KOPT-K1 (cell line): Measurements from ENCODE around the gene MXD4.

Experiments
- H3K27ac ChIP-seq: fragments of 200-600 bp; sonication (generic); 2 replicates; pipeline ENCODE4 v1.5.1; 2016; ENCODE audit warnings: antibody characterized with exemption, mild to moderate bottlenecking, low read depth, low read length; ENCODE audit not compliant: poor library complexity, severe bottlenecking
- H3K36me3 ChIP-seq: fragments of 200-600 bp; sonication (generic); 2 replicates; pipeline ENCODE4 v1.5.1; 2017; ENCODE audit warnings: antibody characterized with exemption, mild to moderate bottlenecking, low read length, moderate library complexity; ENCODE audit not compliant: insufficient read depth
- H3K9me3 ChIP-seq: fragments of 200-600 bp; sonication (generic); 2 replicates; pipeline ENCODE4 v1.5.1; 2017; ENCODE audit warnings: antibody characterized with exemption, low read length, mild to moderate bottlenecking; ENCODE audit not compliant: insufficient read depth, poor library complexity, severe bottlenecking

The MXD4 gene

GRCh38 chr4:2255501-2256155 lies 6.3 kb downstream of the MXD4 start:
- Histone ChIP-seq H3K36me3 (no peaks in the 10 kb centered on the region), H3K9me3 (no peaks in the 10 kb centered on the region), H3K27ac (no peak overlapping the region)

- Histone ChIP-seq H3K27ac (no peak overlapping the region), H3K9me3 (no peaks in the 10 kb centered on the region), H3K36me3 (no peaks in the 10 kb centered on the region)
Observed at GRCh38 chr4:2254665-2255500, 7.0 kb downstream of the MXD4 start.

- Histone ChIP-seq H3K27ac (no peak overlapping the region), H3K9me3 (no peaks in the 10 kb centered on the region), H3K36me3 (no peaks in the 10 kb centered on the region; the same call in 1 of the 2 replicates)
Observed at GRCh38 chr4:2253160-2254084, 8.5 kb downstream of the MXD4 start.

DNA sequence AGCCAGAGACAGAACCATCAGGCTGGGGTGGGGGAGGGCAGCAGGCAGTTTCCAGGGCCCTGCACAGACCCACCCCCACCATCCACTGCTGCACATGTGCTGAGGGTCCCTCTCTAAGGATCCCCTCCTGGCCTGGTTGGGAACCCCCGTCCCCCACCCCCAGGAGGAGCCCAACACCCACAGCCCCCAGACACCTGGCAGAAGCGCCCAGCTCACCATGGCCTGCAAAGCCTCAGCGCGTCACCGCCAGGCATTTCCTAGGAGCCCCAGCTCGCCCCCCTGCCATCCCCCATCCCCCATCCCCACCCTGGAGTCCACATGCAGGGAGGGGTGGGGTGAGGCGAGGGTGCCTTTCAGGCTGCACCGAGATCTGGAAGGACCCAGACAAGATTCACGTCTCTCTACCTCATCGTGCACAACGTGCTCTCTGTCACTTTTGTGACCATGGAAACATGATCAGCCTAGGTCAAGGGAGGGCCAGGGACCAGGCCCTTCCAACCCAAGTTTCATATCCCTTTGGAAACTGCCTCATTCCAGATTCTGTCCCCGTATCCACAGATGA lies 9.3 kb downstream of the MXD4 start:
- Histone ChIP-seq H3K27ac (no peak overlapping the region), H3K36me3 (no peaks in the 10 kb centered on the region; the same call in 1 of the 2 replicates)

GRCh38 chr4:2251795-2252529 lies 9.9 kb downstream of the MXD4 start:
- H3K36me3 ChIP-seq: no peaks in the 10 kb centered on the region; the same call in 1 of the 2 replicates
- no peak overlapping the region for H3K27ac ChIP-seq
- no peaks in the 10 kb centered on the region for H3K9me3 ChIP-seq

More for the DNA sequence above, 9.3 kb downstream of the MXD4 start:
- H3K9me3 ChIP-seq: no peaks in the 10 kb centered on the region

DNA sequence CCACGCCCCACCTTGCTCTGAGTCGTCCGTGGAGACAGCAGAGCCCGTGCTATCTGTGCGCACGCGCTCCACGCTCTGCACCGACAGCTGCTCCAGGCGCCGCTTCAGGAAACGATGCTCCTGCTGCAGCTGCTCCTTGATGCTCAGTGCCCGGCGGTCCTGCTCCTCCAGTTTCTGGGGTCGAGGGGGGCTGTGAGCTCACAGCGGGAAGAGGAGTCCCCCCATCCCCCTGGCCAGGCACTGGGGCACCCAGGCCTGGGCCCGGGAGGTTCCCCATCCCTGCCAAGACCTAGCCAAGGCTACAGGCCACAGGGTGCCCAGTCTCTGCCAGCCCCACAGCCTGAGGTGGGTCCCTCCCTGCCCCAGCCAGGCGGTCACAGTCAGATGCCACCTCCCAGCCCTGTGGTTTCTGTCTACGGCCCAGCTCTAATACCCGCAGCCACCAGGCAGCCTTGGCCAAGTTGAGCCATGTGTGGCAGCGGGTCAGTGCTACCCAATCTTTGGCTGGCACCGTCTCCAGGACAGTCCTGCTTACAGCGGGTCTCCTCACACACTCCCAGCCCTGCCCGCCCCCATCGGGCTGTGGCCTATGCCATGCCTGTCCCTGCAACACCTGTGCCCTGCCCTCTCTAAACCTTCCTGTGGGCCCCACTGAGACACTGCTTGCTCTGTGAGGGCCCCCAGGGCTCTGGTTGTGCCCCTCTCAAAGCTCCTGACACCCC lies 10.7 kb downstream of the MXD4 start:
- H3K9me3 ChIP-seq: no peaks in the 10 kb centered on the region
- no peaks in the 10 kb centered on the region; the same call in 1 of the 2 replicates for H3K36me3 ChIP-seq
- H3K27ac ChIP-seq: no peak overlapping the region

DNA sequence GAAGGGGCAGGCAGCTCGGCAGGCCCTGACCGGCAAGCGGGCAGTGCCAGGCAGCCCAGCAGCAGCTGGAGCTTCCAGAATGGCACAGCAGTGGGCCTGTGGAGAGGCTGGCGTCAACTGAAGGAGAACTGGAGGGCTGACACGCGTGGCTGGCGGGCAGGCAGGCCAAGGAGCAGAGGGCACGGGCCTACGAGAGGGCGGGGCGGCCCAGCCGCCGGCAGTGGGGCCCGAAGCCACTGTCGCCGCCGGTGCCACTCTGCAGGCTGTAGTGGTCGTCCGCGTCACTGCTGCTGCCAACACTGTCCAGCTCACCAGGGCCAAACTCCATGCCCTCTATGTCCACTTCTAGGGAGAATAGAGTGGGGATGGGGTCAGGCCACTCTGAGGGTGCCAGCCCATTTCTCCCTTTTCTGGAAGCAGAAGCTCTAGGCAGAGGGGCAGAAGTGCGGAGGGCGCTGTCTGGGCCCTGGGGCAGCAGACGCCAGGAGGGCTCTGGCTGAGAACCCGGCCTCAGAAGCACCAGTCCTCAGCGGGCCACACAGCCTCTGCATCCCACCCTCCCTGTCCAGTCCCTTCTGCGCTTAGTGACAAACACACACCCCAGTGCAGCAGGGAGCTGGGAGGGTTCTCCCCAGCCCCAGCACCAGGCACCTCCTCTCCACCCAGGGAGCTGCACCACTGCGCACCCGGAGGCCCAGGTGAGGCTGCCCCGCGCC lies 11.4 kb downstream of the MXD4 start:
- no peaks in the 10 kb centered on the region for H3K9me3 ChIP-seq
- H3K27ac ChIP-seq: no peak overlapping the region
- no peaks in the 10 kb centered on the region; the same call in 1 of the 2 replicates for H3K36me3 ChIP-seq

DNA sequence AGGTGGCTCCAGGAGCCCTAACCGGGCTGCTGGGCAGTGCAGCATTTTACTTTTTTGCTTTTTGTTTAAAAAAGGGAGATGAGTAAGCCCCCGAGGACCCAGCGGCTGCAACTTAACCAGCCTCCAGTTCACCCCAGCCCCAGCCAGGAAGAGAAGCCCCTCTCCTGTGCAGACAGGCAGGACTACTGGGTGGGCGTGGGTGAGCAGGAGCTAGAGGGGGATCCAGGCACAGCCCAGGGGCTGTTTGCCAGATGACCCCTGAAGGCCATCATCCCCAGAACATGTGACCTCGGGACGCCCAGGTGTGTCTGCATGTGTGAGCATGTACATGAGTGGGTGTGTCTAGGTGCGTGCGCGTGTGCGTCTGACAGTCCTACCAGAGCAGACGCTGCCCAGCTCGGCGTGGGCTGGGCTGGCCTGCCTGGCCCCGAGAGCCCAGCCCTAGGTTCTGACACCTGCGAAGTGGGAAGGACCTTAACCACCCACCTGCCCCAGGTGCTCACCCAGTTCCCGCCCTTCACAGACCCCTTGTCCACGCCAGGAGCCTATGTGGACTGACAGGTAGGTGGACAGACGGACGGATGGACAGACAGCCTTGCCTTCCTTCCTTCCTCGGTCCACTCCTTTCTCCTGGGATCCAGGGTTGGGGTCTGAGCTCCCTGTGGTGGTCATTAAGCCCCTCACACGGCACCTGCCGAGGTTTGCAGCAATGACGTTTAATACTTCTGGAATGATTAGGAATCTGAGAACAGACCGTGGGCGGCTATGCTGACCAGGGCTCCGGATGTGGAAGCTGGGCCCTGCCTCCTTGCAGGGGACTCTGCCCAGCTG lies 12.2 kb downstream of the MXD4 start:
- Histone ChIP-seq H3K9me3 (no peaks in the 10 kb centered on the region), H3K36me3 (no peaks in the 10 kb centered on the region; the same call in 1 of the 2 replicates), H3K27ac (no peak overlapping the region)

DNA sequence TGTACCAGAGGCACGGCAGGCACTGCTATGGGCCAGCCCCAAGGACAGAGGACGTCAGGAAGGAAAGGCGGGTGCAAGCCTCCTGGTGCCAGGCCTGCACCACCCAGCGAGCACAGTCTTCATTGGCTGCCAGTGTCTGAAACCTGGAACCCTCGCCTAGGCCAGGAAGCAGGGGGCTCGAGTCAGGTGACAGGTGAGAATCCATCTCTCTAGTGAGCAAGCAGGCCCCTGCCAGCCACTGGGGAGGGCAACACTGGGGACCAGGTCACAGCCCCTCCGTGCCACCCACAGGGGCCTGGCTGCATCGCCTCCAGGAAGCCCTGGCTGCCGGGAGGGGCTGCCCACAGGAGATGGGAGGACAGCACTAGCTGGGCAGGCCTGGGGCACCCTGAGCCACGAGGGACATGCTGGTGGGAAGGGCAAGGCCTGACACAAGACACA lies 13.1 kb downstream of the MXD4 start:
- no peaks in the 10 kb centered on the region; the same call in 1 of the 2 replicates for H3K36me3 ChIP-seq
- no peaks in the 10 kb centered on the region for H3K9me3 ChIP-seq
- H3K27ac ChIP-seq: no peak overlapping the region

DNA sequence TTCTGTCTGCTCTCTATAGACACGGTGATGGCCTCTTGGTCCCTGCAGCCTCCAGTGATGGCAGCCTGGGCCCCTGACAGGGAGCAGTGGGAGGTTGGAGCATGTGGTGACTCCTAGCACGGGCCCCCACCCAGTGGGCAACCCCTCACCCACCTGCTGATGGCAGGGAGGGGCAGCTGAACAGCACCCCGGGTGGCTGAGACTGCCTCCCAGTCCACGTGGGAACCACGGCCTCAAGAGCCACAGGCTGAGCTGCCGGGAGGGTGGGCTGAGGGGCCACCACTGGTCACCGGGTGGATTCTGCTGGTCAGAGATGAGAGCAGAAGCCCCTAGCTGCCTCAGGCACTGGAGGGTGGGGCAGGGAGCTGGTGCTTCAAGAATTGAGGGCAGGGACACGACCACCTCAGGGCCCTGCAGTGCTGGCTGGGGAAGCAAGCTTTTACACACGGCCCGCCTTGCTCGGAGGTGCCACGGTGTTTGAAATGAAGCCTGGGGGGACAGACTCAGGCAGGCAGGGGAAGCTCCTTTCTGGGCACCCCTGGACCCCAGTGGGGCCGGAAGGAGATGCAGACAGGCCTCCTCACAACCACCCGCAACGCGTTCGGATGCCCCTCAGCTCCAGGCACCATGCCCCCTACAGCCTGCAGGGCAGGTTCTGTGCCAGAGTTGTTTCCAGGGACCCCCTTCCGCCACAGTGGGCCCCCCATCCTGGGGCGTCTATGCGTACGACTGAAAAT lies 13.7 kb downstream of the MXD4 start:
- Histone ChIP-seq H3K27ac (no peak overlapping the region), H3K9me3 (no peaks in the 10 kb centered on the region), H3K36me3 (no peaks in the 10 kb centered on the region; the same call in 1 of the 2 replicates)

GRCh38 chr4:2247128-2248043 lies 14.5 kb downstream of the MXD4 start:
- no peaks in the 10 kb centered on the region for H3K9me3 ChIP-seq
- no peaks in the 10 kb centered on the region; the same call in 1 of the 2 replicates for H3K36me3 ChIP-seq
- H3K27ac ChIP-seq: no peak overlapping the region
